Fibroblast of the aortic adventitia (primary cell): ENCODE measurements around the gene ZBTB7A. TPM values are rescaled to one million over a fixed set of nuclear protein-coding genes. Genes with fewer than 3 reads are reported as not detected.
"Not testable (repeated sequence)": the region's sequence is repeated elsewhere in the genome, so short reads cannot be mapped to it uniquely, and the experiment has no call there.

Experiments used
- DNase-seq: peaks from one replicate; pipeline ENCODE4 v3.0.0-alpha.2; 2010; ENCODE audit warnings: low read depth
- H3K4me3 ChIP-seq: 2 replicates; pipeline ENCODE4 v1.5.1; 2011; ENCODE audit warnings: low read depth, mild to moderate bottlenecking, control low read depth, low read length, moderate library complexity
- CTCF ChIP-seq: IDR thresholded peaks from 2 replicates; pipeline ENCODE4 v1.5.1; 2011; ENCODE audit warnings: mild to moderate bottlenecking, low read length, control low read depth, inconsistent platforms; ENCODE audit not compliant: insufficient read depth
- total RNA-seq: library from RNA; depleted of rRNA; stranded (reverse); fragments of >200 nt; gene quantifications from 2 replicates; pipeline ENCODE4 v1.2.3, GENCODE V29; 2012; ENCODE audit warnings: low replicate concordance

ZBTB7A gene
- total RNA-seq, 1 donor, result 31.6 TPM

GRCh38 chr19:4015705-4016402 is 50.8 kb downstream of the ZBTB7A start:
- TF ChIP-seq CTCF, result no peak
- no peak overlapping the region for H3K4me3 ChIP-seq
- DNase-seq, result no peak

GRCh38 chr19:4014541-4015491 is 51.9 kb downstream of the ZBTB7A start:
- TF ChIP-seq CTCF, result no peak
- DNase-seq, result no peak
- no peak overlapping the region for H3K4me3 ChIP-seq

GRCh38 chr19:4013886-4014540 is 52.7 kb downstream of the ZBTB7A start:
- H3K4me3 ChIP-seq, result no peak overlapping the region
- TF ChIP-seq CTCF, result no peak
- DNase-seq, result no peak

- no peak for TF ChIP-seq CTCF
- DNase-seq, result no peak
- no peak overlapping the region for H3K4me3 ChIP-seq
Measured at GRCh38 chr19:4012975-4013634, 53.6 kb downstream of the ZBTB7A start.

- no peak for DNase-seq
- H3K4me3 ChIP-seq, result no peak overlapping the region
- no peak for TF ChIP-seq CTCF
Measured at GRCh38 chr19:4012092-4012974, 54.4 kb downstream of the ZBTB7A start.

- H3K4me3 ChIP-seq, DNase-seq: not testable (repeated sequence)
Measured at GRCh38 chr19:4011430-4011829, 55.3 kb downstream of the ZBTB7A start.
